PFSK-1 (cell line): ENCODE measurements around the gene USP13.

ENCODE experiments used
- REST ChIP-seq, 2 experiments: IDR thresholded peaks; 2 replicates each; pipeline versions ENCODE4 v1.6.1 to v1.8.0; 2011 to 2012; ENCODE audit warnings: low read depth in 2 of 2, low read length in 2 of 2, control low read depth in 1 of 2, inconsistent platforms in 1 of 2, mild to moderate bottlenecking in 1 of 2, moderate library complexity in 1 of 2; ENCODE audit not compliant: insufficient read depth in 1 of 2
- SIN3A ChIP-seq: IDR thresholded peaks from 2 replicates; pipeline ENCODE4 v1.6.1; 2012; ENCODE audit warnings: mild to moderate bottlenecking, low read length, moderate library complexity, borderline replicate concordance; ENCODE audit not compliant: insufficient read depth

GRCh38 chr3:179807588-179807987, 154.7 kb downstream of the USP13 start:
- TF ChIP-seq SIN3A (no peak), REST (IDR thresholded peaks at IDR 0.05; ENCODE audit: insufficient read depth in 1 of 2, low read depth in 2 of 2, low read length in 2 of 2) (no peak)
